Measurements from ENCODE around the gene GSG1. TPM values are rescaled to one million over a fixed set of nuclear protein-coding genes. Genes with fewer than 3 reads are reported as not detected.

GSG1 gene
- total and polyA plus RNA-seq, 7 donors = not detected

GRCh38 chr12:13124656-13125505 is 21.4 kb upstream of the GSG1 start:
- intact Hi-C loops (cut with DNase I) = no loop called here
- no peaks in the 10 kb centered on the region for H3K9me3 ChIP-seq
- H3K27ac ChIP-seq = no peak overlapping the region
- TF ChIP-seq POLR2A (IDR thresholded peaks at IDR 0.05) = no peak
- no peak for TF ChIP-seq EP300 (IDR thresholded peaks at IDR 0.05)
- no peak for TF ChIP-seq POLR2AphosphoS5 (IDR thresholded peaks at IDR 0.05)
- no peak for TF ChIP-seq CTCF (IDR thresholded peaks at IDR 0.05)
- no peaks in the 10 kb centered on the region for H3K36me3 ChIP-seq
- H3K27me3 ChIP-seq = no peaks in the 10 kb centered on the region
- no peaks in the 10 kb centered on the region for H3K4me1 ChIP-seq
- no peak for DNase-seq
- H3K4me3 ChIP-seq = no peak overlapping the region
- 82 to 85% methylated on average over 8 of the region's 8 CpGs for WGBS, 2 donors

DNA sequence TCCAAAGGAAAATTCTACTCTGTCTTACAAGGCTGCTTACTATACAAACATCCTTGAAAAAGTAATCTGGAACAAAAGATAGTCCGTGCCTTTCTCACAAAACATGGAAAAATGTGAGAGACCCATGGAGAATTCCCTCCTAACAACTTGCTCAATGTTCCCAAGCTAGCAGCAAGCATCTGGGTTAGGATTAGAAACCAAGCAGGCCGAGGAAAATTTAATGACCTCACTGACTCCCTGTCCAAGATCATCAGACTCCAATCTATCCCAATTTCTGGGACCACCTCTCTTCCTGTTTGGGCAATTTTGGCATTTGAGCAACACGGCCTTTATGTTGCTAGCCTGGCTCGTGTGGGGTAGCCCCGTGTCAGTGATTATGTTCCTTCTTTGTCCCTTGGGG is 18.1 kb upstream of the GSG1 start:
- DNase-seq = no peak
- intact Hi-C loops (cut with DNase I) = no loop called here
- Histone ChIP-seq H3K27me3 (no peaks in the 10 kb centered on the region), H3K4me3 (no peak overlapping the region), H3K9me3 (no peaks in the 10 kb centered on the region), H3K27ac (no peak overlapping the region), H3K36me3 (no peaks in the 10 kb centered on the region), H3K4me1 (no peaks in the 10 kb centered on the region)
- 77 to 89% methylated on average over 5 of the region's 5 CpGs for WGBS, 2 donors
- no peak for TF ChIP-seq POLR2AphosphoS5 (IDR thresholded peaks at IDR 0.05)
- no peak for TF ChIP-seq CTCF (IDR thresholded peaks at IDR 0.05)
- no peak for TF ChIP-seq POLR2A (IDR thresholded peaks at IDR 0.05)
- no peak for TF ChIP-seq EP300 (IDR thresholded peaks at IDR 0.05)

- no peaks in the 10 kb centered on the region for H3K9me3 ChIP-seq
- no peaks in the 10 kb centered on the region for H3K36me3 ChIP-seq
- 90% methylated on average over 3 of the region's 3 CpGs for WGBS, 2 donors
- no peak for DNase-seq
- no peaks in the 10 kb centered on the region for H3K27me3 ChIP-seq
- no peak overlapping the region for H3K27ac ChIP-seq
- no peak overlapping the region for H3K4me3 ChIP-seq
- no peak for TF ChIP-seq POLR2AphosphoS5 (IDR thresholded peaks at IDR 0.05)
- TF ChIP-seq CTCF (IDR thresholded peaks at IDR 0.05) = no peak
- no peak for TF ChIP-seq EP300 (IDR thresholded peaks at IDR 0.05)
- no peak for TF ChIP-seq POLR2A (IDR thresholded peaks at IDR 0.05)
- H3K4me1 ChIP-seq = no peaks in the 10 kb centered on the region
- intact Hi-C loops (cut with DNase I) = no loop called here
These were observed 16.9 kb upstream of the GSG1 start for GRCh38 chr12:13120413-13120812.

GRCh38 chr12:13119826-13120225 is 16.4 kb upstream of the GSG1 start:
- Histone ChIP-seq H3K27ac (no peak overlapping the region), H3K4me3 (no peak overlapping the region), H3K9me3 (no peaks in the 10 kb centered on the region), H3K27me3 (no peaks in the 10 kb centered on the region), H3K4me1 (no peaks in the 10 kb centered on the region), H3K36me3 (no peaks in the 10 kb centered on the region)
- 88% methylated on average over 2 of the region's 2 CpGs for WGBS, 2 donors
- intact Hi-C loops (cut with DNase I) = no loop called here
- TF ChIP-seq CTCF (IDR thresholded peaks at IDR 0.05) = no peak
- no peak for DNase-seq

DNA sequence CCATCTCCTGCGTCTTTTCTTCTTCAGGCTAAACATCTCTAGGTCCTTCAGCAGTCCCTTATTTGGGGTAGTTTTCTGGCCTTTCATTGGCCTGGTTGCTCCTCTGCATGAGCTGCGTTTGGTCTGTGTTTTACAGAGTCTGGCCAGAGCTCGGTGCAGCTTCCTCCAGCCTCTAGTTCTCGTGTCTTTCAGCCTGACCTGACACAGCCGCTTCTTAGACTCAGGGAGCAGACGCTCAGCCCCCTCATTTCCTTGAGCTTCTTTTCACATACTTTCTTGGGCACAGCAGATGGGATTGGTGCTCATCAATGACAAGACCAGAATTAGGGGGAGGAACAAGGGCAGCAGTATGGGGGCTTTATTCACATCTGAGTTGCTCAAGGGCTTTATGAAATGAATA is 13.6 kb upstream of the GSG1 start:
- no peak overlapping the region for H3K27ac ChIP-seq
- 76% methylated on average over 6 of the region's 6 CpGs for WGBS, 2 donors

More for the DNA sequence above, 13.6 kb upstream of the GSG1 start:
- TF ChIP-seq POLR2A (IDR thresholded peaks at IDR 0.05) = no peak
- TF ChIP-seq EP300 (IDR thresholded peaks at IDR 0.05) = no peak
- TF ChIP-seq CTCF (IDR thresholded peaks at IDR 0.05) = no peak
- no peak for TF ChIP-seq POLR2AphosphoS5 (IDR thresholded peaks at IDR 0.05)
- no peaks in the 10 kb centered on the region for H3K27me3 ChIP-seq
- no peaks in the 10 kb centered on the region for H3K4me1 ChIP-seq
- H3K36me3 ChIP-seq = no peaks in the 10 kb centered on the region
- intact Hi-C loops (cut with DNase I) = no loop called here
- DNase-seq = no peak
- H3K9me3 ChIP-seq = no peaks in the 10 kb centered on the region
- no peak overlapping the region for H3K4me3 ChIP-seq

Measured in sigmoid colon (tissue), 7 donors.